ENCODE data around the gene MAN1C1.

MAN1C1 gene

DNA sequence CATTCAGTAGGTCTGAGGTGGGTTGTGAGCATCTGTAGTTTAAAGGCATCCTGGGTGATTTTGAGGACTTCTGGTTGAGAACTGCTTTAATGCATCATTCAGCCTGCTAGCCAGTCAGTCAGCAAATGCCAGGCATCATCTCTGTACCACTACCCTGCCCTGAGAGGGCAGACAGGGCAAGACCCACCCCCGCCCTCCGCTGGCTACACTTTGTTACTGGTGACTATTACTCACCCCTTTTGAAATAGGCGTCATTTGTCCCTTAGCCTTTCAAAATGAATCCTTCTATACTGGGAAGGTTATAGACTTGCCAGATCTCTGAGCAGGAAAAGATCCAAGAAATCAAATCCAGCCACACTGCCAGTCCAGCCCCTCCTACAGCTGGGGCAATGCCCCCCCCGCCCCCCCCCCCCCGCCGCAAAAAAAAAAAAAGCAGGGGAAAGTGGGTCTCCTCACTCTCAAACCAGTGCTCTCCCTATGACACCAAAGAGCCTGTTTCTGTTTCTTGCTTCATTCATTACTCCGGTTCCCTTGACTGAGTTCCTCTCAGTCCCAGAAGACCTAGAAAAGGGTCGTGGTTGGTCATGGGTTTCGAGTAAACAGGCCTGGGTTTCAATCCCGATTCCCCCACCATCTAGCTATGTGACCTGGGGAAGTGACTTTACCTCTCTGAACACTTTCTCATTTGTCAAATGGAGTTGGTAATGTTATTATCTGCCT, 187.8 kb downstream of the MAN1C1 start:
- DNase-seq (ENCODE audit: low read depth): no peak

GRCh38 chr1:25804964-25805862, 188.6 kb downstream of the MAN1C1 start:
- no peak for DNase-seq (ENCODE audit: low read depth)

- no peak for DNase-seq (ENCODE audit: low read depth)
These were observed 189.3 kb downstream of the MAN1C1 start for GRCh38 chr1:25805863-25806225.

DNA sequence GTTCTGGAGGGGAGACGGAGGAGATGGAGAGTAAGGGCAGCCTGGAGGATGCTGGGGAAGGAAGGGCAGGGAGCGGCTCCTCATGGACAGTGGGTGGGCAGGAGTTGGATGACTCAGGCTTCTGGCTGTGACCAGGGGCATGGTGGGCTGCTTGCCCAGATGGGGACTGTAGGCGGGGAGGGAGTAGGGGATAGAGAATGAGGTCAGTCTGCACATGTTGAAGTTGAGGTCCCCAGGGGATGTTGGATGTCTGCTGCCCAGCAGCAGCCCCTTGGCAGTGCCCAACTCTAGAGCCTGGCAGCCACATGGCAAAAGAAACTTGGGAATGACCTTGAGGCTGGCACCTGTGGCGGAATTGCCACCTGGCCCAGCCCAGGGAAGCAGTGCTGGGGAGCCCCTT, 189.8 kb downstream of the MAN1C1 start:
- DNase-seq (ENCODE audit: low read depth): no peak

GRCh38 chr1:25807480-25808390, 191.1 kb downstream of the MAN1C1 start:
- no peak for DNase-seq (ENCODE audit: low read depth)

- no peak for DNase-seq (ENCODE audit: low read depth)
These were observed 192.1 kb downstream of the MAN1C1 start for GRCh38 chr1:25808481-25809244.

- no peak for DNase-seq (ENCODE audit: low read depth)
These were observed 192.8 kb downstream of the MAN1C1 start for GRCh38 chr1:25809283-25809926.

GRCh38 chr1:25809929-25810328, 193.3 kb downstream of the MAN1C1 start:
- no peak for DNase-seq (ENCODE audit: low read depth)

GRCh38 chr1:25810341-25811299, 194.0 kb downstream of the MAN1C1 start:
- no peak for DNase-seq (ENCODE audit: low read depth)

DNA sequence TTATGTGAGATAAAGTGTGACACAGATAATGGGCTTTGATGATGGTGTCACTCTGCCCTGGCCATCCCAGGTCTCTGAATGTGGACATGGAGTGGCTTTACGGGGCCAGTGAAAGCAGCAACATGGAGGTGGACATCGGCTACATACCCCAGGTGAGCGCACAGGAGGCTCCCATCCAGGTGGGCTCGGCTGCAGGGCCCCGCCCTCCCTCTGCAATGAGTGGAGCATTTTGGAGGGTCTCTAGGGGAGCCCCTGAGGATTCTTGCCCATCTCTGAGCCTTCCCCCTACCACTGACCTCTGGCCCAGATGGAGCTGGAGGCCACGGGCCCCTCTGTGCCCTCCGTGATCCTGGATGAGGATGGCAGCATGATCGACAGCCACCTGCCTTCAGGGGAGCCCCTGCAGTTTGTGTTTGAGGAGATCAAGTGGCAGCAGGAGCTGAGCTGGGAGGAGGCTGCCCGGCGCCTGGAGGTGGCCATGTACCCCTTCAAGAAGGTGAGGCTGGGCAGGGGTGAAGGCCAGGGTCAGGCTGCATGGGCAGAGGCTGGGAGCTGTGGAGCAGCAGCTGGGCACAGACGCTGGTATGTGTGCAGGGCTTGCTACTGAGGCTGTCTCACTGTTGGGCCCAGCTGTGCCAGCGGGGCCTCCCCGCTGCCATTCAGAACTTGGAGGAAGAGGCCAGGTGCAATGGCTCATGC, 194.9 kb downstream of the MAN1C1 start:
- DNase-seq (ENCODE audit: low read depth): no peak

- no peak for DNase-seq (ENCODE audit: low read depth)
These were observed 196.6 kb downstream of the MAN1C1 start for GRCh38 chr1:25813071-25813733.

GRCh38 chr1:25813734-25814471, 197.3 kb downstream of the MAN1C1 start:
- DNase-seq (ENCODE audit: low read depth): no peak

GRCh38 chr1:25814549-25815087, 198.0 kb downstream of the MAN1C1 start:
- no peak for DNase-seq (ENCODE audit: low read depth)

- DNase-seq (ENCODE audit: low read depth): no peak
These were observed 198.9 kb downstream of the MAN1C1 start for GRCh38 chr1:25815208-25816111.

- DNase-seq (ENCODE audit: low read depth): no peak
These were observed 199.6 kb downstream of the MAN1C1 start for GRCh38 chr1:25816112-25816718.

GRCh38 chr1:25817840-25818501, 201.4 kb downstream of the MAN1C1 start:
- DNase-seq (ENCODE audit: low read depth): no peak
